ENCODE results near the gene CNTNAP2. TPM values are rescaled to one million over a fixed set of nuclear protein-coding genes. Genes with fewer than 3 reads are reported as not detected.
"Not testable (repeated sequence)": the region's sequence is repeated elsewhere in the genome, so short reads cannot be mapped to it uniquely, and the experiment has no call there.

The CNTNAP2 gene
- total RNA-seq, 1 donor = 7.6 TPM

DNA sequence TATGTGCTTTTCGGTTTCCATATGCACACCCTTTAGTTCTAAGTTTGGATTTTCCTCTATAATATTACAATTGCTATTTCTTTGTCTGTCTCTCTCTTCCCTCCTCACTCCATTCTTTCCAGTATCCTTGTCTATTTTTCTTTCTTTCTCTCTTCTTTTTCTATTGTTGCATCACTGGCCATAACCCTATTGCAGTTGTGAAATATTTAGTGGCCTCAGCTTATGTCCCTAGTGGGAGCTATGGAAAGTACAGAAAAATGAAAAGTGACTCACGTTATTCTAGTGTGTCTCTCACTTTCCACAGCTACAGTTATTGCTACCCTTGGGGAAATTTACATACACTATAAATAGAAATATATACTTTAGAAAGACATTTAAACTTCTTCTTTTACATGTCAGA is 59.1 kb downstream of the CNTNAP2 start:
- DNase-seq (ENCODE audit: insufficient read length, low spot score, missing footprints) = no peak
- H3K4me1 ChIP-seq (ENCODE audit: insufficient read depth, low read length) = no peaks in the 10 kb centered on the region
- H4K20me1 ChIP-seq (ENCODE audit: insufficient read depth, low read length) = no peaks in the 10 kb centered on the region
- no peaks in the 10 kb centered on the region for H3K36me3 ChIP-seq (ENCODE audit: insufficient read depth, low read length)
- H3K4me2 ChIP-seq (ENCODE audit: insufficient read depth, low read length) = no peak overlapping the region
- H3K9me3 ChIP-seq (ENCODE audit: low read depth, low read length) = peaks cover 2% of the 10 kb centered on the region
- H3K27me3 ChIP-seq (ENCODE audit: insufficient read depth, low read length) = no peaks in the 10 kb centered on the region
- TF ChIP-seq, protein P1, sequence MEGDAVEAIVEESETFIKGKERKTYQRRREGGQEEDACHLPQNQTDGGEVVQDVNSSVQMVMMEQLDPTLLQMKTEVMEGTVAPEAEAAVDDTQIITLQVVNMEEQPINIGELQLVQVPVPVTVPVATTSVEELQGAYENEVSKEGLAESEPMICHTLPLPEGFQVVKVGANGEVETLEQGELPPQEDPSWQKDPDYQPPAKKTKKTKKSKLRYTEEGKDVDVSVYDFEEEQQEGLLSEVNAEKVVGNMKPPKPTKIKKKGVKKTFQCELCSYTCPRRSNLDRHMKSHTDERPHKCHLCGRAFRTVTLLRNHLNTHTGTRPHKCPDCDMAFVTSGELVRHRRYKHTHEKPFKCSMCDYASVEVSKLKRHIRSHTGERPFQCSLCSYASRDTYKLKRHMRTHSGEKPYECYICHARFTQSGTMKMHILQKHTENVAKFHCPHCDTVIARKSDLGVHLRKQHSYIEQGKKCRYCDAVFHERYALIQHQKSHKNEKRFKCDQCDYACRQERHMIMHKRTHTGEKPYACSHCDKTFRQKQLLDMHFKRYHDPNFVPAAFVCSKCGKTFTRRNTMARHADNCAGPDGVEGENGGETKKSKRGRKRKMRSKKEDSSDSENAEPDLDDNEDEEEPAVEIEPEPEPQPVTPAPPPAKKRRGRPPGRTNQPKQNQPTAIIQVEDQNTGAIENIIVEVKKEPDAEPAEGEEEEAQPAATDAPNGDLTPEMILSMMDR (IDR thresholded peaks at IDR 0.05; ENCODE audit: extremely low read depth, low read depth, low read length) = no peak
- no peak overlapping the region for H3K4me3 ChIP-seq (ENCODE audit: insufficient read depth, low read length)
- no peak overlapping the region for H3K27ac ChIP-seq (ENCODE audit: low read depth, low read length)
- H3K79me2 ChIP-seq (ENCODE audit: insufficient read depth, low read length) = no peaks in the 10 kb centered on the region
- no peak overlapping the region for H2AFZ ChIP-seq (ENCODE audit: low read length)

DNA sequence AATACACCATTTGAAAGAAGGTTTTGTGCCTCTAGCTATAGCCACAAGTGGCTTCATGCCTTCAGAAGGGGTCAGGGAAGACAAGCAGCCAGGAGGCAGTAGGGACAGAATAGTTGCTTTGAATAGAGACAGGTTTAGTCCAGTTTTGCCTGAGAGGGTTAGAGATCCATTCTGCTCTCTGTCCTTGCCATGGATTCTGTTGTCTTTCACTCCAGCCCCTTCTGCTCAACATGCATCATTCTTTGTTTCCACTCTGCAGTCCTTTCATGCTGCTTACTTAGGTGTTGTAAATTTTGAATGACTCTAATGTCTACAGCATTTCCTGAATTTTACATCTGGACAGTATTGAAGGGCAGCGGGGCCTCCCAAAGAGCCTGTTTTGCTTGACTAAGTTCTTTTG is 60.3 kb downstream of the CNTNAP2 start:
- Histone ChIP-seq H3K4me3 (ENCODE audit: insufficient read depth, low read length) (no peak overlapping the region), H3K27me3 (ENCODE audit: insufficient read depth, low read length) (no peaks in the 10 kb centered on the region), H3K9me3 (ENCODE audit: low read depth, low read length) (peaks cover 2% of the 10 kb centered on the region), H4K20me1 (ENCODE audit: insufficient read depth, low read length) (no peaks in the 10 kb centered on the region), H3K79me2 (ENCODE audit: insufficient read depth, low read length) (no peaks in the 10 kb centered on the region), H3K27ac (ENCODE audit: low read depth, low read length) (no peak overlapping the region), H3K4me1 (ENCODE audit: insufficient read depth, low read length) (no peaks in the 10 kb centered on the region), H2AFZ (ENCODE audit: low read length) (no peak overlapping the region), H3K36me3 (ENCODE audit: insufficient read depth, low read length) (no peaks in the 10 kb centered on the region), H3K4me2 (ENCODE audit: insufficient read depth, low read length) (no peak overlapping the region)
- DNase-seq (ENCODE audit: insufficient read length, low spot score, missing footprints) = no peak
- TF ChIP-seq, protein P1 (IDR thresholded peaks at IDR 0.05; ENCODE audit: extremely low read depth, low read depth, low read length) = no peak

DNA sequence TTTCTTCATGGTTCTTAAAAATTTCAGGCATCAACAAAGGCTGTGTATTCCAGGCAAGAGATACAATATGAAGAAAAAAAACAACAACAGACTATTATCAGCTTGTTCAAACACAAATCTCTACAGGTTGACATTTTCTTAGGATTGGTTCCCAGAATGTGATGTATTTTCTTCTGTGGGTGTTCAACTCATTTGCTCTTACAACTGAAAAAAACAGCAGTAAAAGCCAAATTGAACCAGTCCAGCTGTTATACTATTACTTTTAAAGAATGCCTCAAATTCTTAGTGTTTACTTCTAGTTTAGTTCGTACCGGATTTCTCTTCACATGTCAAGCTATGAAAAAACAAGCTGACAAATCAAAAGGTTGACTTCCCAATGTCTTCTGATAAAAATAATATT is 60.7 kb downstream of the CNTNAP2 start:
- Histone ChIP-seq H3K27me3 (ENCODE audit: insufficient read depth, low read length) (no peaks in the 10 kb centered on the region), H3K4me1 (ENCODE audit: insufficient read depth, low read length) (no peaks in the 10 kb centered on the region), H3K79me2 (ENCODE audit: insufficient read depth, low read length) (no peaks in the 10 kb centered on the region), H3K27ac (ENCODE audit: low read depth, low read length) (no peak overlapping the region), H2AFZ (ENCODE audit: low read length) (no peak overlapping the region), H4K20me1 (ENCODE audit: insufficient read depth, low read length) (no peaks in the 10 kb centered on the region), H3K4me3 (ENCODE audit: insufficient read depth, low read length) (no peak overlapping the region), H3K9me3 (ENCODE audit: low read depth, low read length) (peaks cover 2% of the 10 kb centered on the region), H3K4me2 (ENCODE audit: insufficient read depth, low read length) (no peak overlapping the region), H3K36me3 (ENCODE audit: insufficient read depth, low read length) (no peaks in the 10 kb centered on the region)
- TF ChIP-seq, protein P1 (IDR thresholded peaks at IDR 0.05; ENCODE audit: extremely low read depth, low read depth, low read length) = no peak
- no peak for DNase-seq (ENCODE audit: insufficient read length, low spot score, missing footprints)

DNA sequence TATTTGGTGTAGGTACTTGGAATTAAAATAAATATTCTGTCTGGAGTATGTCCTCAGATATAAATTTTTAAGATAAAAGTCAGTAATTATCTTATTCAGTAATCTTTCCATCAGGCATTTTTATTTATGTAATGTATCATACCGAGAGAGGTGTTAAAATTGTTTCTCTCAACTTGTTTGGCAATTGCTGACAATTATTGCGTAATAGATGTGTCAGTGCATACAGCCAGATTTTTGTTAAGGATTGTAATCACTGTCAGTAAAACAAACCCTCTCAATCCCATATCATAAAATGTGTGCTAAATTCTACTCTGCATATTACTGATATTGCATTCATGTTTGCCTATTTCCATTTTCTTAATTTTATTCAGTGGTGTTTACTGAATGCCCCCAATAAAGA is 69.2 kb downstream of the CNTNAP2 start:
- H3K36me3 ChIP-seq (ENCODE audit: insufficient read depth, low read length) = no peaks in the 10 kb centered on the region
- no peak overlapping the region for H2AFZ ChIP-seq (ENCODE audit: low read length)
- DNase-seq (ENCODE audit: insufficient read length, low spot score, missing footprints) = no peak
- H4K20me1 ChIP-seq (ENCODE audit: insufficient read depth, low read length) = no peaks in the 10 kb centered on the region
- H3K27ac ChIP-seq (ENCODE audit: low read depth, low read length) = no peak overlapping the region
- H3K4me3 ChIP-seq (ENCODE audit: insufficient read depth, low read length) = no peak overlapping the region
- peaks cover 3% of the 10 kb centered on the region for H3K9me3 ChIP-seq (ENCODE audit: low read depth, low read length)
- H3K4me1 ChIP-seq (ENCODE audit: insufficient read depth, low read length) = no peaks in the 10 kb centered on the region
- H3K79me2 ChIP-seq (ENCODE audit: insufficient read depth, low read length) = no peaks in the 10 kb centered on the region
- H3K4me2 ChIP-seq (ENCODE audit: insufficient read depth, low read length) = no peak overlapping the region
- TF ChIP-seq, protein P1 (IDR thresholded peaks at IDR 0.05; ENCODE audit: extremely low read depth, low read depth, low read length) = no peak
- H3K27me3 ChIP-seq (ENCODE audit: insufficient read depth, low read length) = no peaks in the 10 kb centered on the region

DNA sequence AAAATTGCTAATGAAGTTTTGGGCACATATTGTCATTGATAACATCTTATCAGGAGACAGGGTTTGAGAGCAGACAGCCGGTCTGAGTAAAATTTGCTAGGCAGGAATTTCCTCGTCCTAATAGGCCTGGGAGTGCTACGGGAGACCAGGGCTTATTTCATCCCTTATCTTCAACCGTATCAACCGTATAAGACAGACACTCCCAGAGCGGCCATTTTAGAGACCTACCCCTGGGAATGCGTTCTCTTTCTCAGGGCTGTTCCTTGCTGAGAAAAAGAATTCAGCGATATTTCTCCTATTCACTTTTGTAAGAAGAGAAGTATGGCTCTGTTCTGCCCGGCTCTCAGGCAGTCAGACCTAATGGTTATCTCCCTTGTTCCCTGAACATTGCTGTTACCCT is 74.8 kb downstream of the CNTNAP2 start:
- H3K9me3 ChIP-seq (ENCODE audit: low read depth, low read length); H3K4me3 ChIP-seq (ENCODE audit: insufficient read depth, low read length); H3K27ac ChIP-seq (ENCODE audit: low read depth, low read length); H3K36me3 ChIP-seq (ENCODE audit: insufficient read depth, low read length); H3K27me3 ChIP-seq (ENCODE audit: insufficient read depth, low read length); H3K4me2 ChIP-seq (ENCODE audit: insufficient read depth, low read length); H4K20me1 ChIP-seq (ENCODE audit: insufficient read depth, low read length); H3K79me2 ChIP-seq (ENCODE audit: insufficient read depth, low read length); H2AFZ ChIP-seq (ENCODE audit: low read length); H3K4me1 ChIP-seq (ENCODE audit: insufficient read depth, low read length); DNase-seq (ENCODE audit: insufficient read length, low spot score, missing footprints): not testable (repeated sequence)
